ENCODE results near the gene UIMC1.

DNA sequence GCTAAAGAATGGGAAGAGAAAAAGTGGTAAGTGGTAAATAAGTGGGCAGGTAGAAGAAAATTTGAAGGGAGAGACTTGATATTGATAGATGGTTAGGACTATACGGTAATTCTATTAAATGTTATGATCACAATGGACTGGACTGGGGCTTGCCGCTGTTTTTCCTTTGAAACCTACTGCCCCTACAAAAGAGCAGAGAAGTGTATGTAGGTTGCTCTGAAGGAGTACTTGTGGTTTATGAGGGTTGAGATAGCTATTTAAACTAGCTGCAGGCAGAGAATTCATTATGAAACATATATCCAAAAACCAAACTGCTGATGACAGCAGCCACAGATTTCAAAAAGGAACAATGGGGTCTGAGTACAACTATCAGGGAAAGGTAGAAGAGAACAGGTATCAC is 90.7 kb downstream of the UIMC1 start:
- TF ChIP-seq POLR2A (IDR thresholded peaks at IDR 0.05) = no peak
- TF ChIP-seq, protein P1, sequence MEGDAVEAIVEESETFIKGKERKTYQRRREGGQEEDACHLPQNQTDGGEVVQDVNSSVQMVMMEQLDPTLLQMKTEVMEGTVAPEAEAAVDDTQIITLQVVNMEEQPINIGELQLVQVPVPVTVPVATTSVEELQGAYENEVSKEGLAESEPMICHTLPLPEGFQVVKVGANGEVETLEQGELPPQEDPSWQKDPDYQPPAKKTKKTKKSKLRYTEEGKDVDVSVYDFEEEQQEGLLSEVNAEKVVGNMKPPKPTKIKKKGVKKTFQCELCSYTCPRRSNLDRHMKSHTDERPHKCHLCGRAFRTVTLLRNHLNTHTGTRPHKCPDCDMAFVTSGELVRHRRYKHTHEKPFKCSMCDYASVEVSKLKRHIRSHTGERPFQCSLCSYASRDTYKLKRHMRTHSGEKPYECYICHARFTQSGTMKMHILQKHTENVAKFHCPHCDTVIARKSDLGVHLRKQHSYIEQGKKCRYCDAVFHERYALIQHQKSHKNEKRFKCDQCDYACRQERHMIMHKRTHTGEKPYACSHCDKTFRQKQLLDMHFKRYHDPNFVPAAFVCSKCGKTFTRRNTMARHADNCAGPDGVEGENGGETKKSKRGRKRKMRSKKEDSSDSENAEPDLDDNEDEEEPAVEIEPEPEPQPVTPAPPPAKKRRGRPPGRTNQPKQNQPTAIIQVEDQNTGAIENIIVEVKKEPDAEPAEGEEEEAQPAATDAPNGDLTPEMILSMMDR (IDR thresholded peaks at IDR 0.05) = no peak

Data from tibial nerve (tissue), 3 donors.